HL-60 (cell line): Measurements from ENCODE around the gene USP48.

Experiments used
- CTCF ChIP-seq: IDR thresholded peaks from one replicate; pipeline ENCODE4 v1.5.1; 2011; ENCODE audit warnings: low read length, control low read depth, inconsistent platforms; ENCODE audit not compliant: insufficient read depth
- POLR2AphosphoS5 ChIP-seq: IDR thresholded peaks from 2 replicates; pipeline ENCODE4 v1.6.1; 2012; ENCODE audit warnings: low read depth

DNA sequence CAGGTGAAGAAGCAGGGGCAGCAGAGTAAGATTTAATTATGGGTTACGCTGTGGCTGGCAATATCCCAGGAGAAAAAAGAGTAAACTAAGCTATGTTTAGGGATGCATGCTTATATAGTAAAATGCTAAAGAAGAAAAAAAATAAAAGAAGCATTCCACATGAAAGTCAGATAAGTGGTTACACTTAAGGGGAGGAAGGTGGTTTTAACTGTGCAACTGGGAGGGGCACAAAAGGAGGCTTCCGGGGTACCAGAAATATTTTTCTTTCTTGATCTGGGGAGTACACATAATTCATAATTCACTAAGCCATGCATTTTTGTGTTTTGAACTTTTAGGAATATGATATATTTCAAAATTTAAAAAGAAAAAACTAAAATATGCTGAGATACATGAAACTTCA is 39.5 kb downstream of the USP48 start:
- TF ChIP-seq CTCF = no peak
- no peak for TF ChIP-seq POLR2AphosphoS5
